Smooth muscle cell of the umbilical artery (primary cell): ENCODE data around the gene CDH26. TPM values are rescaled to one million over a fixed set of nuclear protein-coding genes. Genes with fewer than 3 reads are reported as not detected.

ENCODE experiments used
- total RNA-seq: library from RNA; depleted of rRNA; stranded (reverse); fragments of >200 nt; gene quantifications from 2 replicates; pipeline ENCODE4 v1.2.3, GENCODE V29; 2014

The CDH26 gene
- under 0.01 and 0.09 TPM in 2 replicates for total RNA-seq

GRCh38 chr20:59958123-59958522 is at the start of gene CDH26:
TSS of gene CDH26 (plus strand) at chr20:59958423. CDS start at chr20:59958727, 304 bp downstream.

GRCh38 chr20:59933296-59933848 is 24.9 kb upstream of the CDH26 start, which contains the start of gene SYCP2:
TSS of gene SYCP2 (minus strand) at chr20:59933637. CDS start at chr20:59922413, 11,224 bp downstream.

GRCh38 chr20:59940129-59940955 is 17.9 kb upstream of the CDH26 start, which contains the start of the genes FAM217B and PPP1R3D:
TSS of gene FAM217B (plus strand) at chr20:59940389. CDS start at chr20:59943944, 3,555 bp downstream.
TSS of gene PPP1R3D (minus strand) at chr20:59940305. CDS start at chr20:59939931, 374 bp downstream.

Other genes with a start within 250 kb of the CDH26 start
- 0.32 and 1.2 TPM in 2 replicates for gene SYCP2, start 24.8 kb upstream of the CDH26 start, total RNA-seq
- gene PPP1R3D, start 18.1 kb upstream of the CDH26 start, total RNA-seq = 5.0 and 5.6 TPM in 2 replicates
- gene FAM217B, start 18.0 kb upstream of the CDH26 start, total RNA-seq = 4.2 and 6.0 TPM in 2 replicates